AG08396 (cell line): ENCODE measurements around the gene EDAR.

Experiments
- DNase-seq: peaks from one replicate; pipeline ENCODE4 v3.0.0; 2012; ENCODE audit warnings: low spot score, mixed read lengths

EDAR gene

GRCh38 chr2:108923736-108924579 is 65.1 kb downstream of the EDAR start:
- DNase-seq: no peak

GRCh38 chr2:108923019-108923700 is 65.9 kb downstream of the EDAR start:
- DNase-seq: no peak

GRCh38 chr2:108922141-108922915 is 66.7 kb downstream of the EDAR start:
- peak; percentile 27 for DNase-seq

DNA sequence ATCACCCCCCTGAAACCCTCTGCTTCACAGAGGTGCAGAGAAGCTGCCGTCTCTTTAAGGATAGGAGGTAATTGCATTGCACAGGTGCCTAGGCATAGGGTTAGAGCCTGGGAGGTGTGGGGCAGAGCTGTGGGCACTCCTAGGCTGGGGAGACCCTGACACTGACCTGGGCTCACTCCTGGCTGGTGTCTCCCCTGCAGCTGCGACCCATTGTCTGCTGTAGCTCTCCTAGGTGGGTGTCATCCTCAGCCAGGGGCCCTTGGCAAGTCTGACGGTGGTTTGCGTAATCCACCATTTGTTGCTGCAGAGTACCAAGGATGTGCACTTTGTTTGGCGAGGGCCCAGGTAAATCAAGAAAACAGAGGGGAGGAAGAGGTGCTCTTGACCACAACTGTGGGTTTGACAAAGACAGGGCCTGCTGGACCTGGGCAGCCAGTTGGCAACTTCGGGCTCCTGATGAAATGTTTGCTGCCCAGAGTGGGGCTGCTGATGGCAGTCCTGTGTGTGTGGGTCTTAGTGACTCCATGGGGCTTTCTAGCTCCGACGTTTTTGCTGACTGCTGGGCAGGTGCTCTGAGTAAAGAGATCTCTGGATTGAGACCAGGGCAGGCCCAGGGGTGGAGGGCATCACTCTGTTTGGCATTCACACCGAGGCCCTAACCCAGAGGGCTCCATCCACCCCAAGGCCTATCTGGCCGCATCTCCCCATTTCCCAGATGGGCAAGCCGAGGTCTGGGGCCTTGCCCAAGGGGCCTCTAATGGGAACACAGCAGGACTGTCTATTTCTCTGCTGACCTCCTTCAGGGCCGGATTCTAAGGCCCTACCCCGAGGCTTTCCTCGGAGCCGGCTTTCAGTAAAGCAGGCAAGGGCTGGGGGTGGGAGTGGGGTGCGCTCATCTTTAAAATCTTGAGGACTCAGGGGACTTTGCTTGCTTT is 67.7 kb downstream of the EDAR start:
- DNase-seq: no peak

GRCh38 chr2:108920686-108921085 is 68.3 kb downstream of the EDAR start:
- DNase-seq: no peak

- no peak for DNase-seq
Observed at GRCh38 chr2:108919571-108920373, 69.2 kb downstream of the EDAR start.

DNA sequence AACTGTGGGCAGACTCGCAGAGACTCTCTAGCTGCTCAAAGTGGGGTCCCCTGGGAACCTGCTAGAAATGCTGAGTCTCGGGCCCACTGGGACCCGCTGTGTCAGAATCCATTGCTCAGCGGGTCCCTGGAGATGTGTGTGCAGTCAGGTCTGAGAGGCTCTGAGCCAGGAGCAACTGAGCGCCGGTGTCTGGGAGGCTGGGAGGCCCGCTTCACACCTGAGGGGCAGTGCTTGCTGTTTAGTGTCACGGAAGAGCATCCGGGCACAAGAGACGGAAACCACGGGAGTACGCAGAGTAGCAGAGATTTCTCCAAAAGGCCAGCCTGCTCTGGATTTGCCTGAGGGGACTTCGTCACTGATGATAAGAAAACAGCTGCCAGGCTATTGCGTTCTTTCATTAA is 70.1 kb downstream of the EDAR start:
- no peak for DNase-seq

- no peak for DNase-seq
Observed at GRCh38 chr2:108918156-108918874, 70.7 kb downstream of the EDAR start.

- DNase-seq: no peak
Observed at GRCh38 chr2:108917526-108917925, 71.5 kb downstream of the EDAR start.

DNA sequence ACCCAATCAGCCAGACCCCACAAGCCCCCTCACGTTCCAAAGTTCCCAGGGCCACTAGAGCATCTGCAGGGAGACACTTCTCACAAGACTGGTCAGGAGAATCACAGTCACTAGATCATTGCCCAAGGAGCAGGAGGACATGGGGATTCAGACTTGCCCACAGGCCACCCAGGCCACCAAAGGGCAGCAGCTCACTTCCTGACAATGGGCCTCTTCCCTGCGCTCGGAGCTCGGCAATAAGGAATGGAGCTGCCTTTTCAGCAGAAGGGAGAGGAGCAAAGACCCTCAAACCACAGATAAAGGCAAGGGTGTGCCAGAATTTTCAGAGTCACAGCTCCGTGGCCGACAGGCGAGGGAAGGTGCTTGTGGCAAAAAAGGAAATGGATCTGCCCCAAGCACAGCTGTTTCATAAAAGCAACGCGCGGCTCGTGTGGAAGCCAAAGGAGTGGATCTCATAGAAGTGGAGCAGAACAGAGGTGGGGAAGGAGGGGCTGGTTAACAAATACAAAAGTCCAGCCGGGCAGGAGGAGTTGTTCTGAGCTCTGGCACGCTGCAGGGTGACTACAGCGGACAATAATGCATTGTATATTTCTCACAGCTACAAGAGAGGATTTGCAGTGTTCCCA is 72.1 kb downstream of the EDAR start:
- peak; percentile 51 for DNase-seq

- no peak for DNase-seq
Observed at GRCh38 chr2:108916122-108916795, 72.8 kb downstream of the EDAR start.

DNA sequence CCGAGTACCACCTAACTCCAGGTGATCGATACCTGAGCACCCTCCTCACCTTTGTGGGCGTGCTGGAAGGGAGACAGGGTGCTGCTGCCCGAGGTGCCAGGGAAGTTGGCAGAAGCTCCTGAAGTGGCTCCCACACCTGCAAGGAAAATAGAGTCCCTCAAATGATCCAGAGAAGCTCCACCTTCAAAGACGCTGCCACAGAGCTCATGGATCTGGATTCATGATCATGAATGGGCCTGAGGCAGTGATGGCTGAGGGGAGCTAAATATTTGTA is 76.5 kb downstream of the EDAR start:
- DNase-seq: no peak

DNA sequence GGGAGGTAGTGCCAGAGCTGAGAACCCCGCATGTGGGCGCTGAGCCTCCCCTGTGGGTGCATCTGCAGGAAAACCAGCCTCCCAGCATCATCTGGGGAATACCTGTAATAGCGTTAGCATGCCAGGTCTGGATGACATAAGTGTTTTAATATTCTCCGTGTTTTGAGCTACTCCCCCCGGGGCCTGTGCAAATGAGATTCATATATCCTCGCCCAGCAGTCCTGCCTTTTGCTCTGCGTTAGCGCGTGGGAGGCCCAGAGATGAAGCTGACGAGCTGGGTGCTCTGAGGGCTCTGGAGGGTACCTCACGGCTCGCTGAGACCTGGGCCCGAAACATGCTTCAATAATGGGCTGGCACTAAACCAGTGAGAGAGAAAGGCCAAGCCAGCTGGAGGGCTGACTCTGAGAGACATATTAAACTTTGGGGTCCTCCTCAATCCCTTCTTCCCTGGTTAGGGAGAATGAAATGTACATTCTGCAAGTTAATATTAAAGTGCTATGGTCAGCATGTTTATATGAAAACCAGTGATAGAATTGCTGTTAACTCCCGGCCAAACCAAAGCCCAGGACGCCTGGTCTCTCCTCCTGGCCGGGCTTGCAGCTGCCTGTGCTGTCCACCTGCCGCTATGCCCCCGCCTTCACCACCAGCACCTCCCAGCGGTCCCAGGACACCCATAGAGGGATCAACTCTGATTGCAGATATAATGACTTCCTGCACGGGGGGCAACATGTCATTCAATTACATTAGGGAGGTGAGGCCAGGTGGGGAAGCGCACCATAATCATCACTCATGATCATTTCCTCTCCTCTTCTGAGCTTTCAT is 77.0 kb downstream of the EDAR start:
- no peak for DNase-seq

DNA sequence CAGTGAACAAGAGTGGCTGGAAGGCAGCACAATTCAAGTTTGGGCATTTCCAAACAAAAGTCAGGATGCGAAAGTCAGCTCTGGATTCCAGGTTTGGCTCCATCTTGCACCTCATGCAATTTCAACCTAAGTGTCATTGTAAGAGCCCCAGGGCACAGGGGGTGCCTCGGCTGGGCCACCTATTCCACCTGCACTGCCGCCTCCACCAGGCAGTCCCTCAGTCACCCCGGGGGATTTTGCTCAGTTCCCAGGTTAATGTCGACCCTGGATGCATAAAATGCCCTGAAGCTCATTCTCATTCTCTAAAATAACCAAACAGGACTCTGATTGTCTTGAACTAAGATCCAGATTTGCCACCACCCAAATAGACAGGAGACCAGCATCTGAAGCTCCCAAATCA is 77.6 kb downstream of the EDAR start:
- no peak for DNase-seq

- no peak for DNase-seq
Observed at GRCh38 chr2:108910541-108911396, 78.3 kb downstream of the EDAR start.

- DNase-seq: no peak
Observed at GRCh38 chr2:108910011-108910431, 79.0 kb downstream of the EDAR start.

- no peak for DNase-seq
Observed at GRCh38 chr2:108909275-108909823, 79.7 kb downstream of the EDAR start.
